GM23338 (cell line): ENCODE measurements around the gene PDE4D. TPM values are rescaled to one million over a fixed set of nuclear protein-coding genes. Genes with fewer than 3 reads are reported as not detected.

ENCODE experiments used
- CREB1 ChIP-seq: fragments of 250-450 bp; sonication (Bioruptor Pico); IDR thresholded peaks from 2 replicates; pipeline ENCODE4 v1.5.0; 2020; ENCODE audit warnings: low read depth, mild to moderate bottlenecking, moderate library complexity
- EZH2 ChIP-seq: fragments of 200-600 bp; sonication (generic); IDR thresholded peaks from one replicate; pipeline ENCODE4 v1.8.0; 2017; ENCODE audit warnings: antibody characterized with exemption, mild to moderate bottlenecking, low read depth; ENCODE audit not compliant: unreplicated experiment
- NANOG ChIP-seq: IDR thresholded peaks from 2 replicates; pipeline ENCODE4 v1.6.1; 2016; ENCODE audit warnings: antibody characterized with exemption, borderline replicate concordance
- STAT1 ChIP-seq: IDR thresholded peaks from one replicate; pipeline ENCODE4 v1.6.1; 2016; ENCODE audit warnings: antibody characterized with exemption; ENCODE audit not compliant: unreplicated experiment
- ZNF331 ChIP-seq: fragments of 250-450 bp; sonication (Bioruptor Pico); IDR thresholded peaks from 2 replicates; pipeline ENCODE4 v1.5.0; 2020; ENCODE audit warnings: low read depth, mild to moderate bottlenecking, moderate library complexity
- polyA plus RNA-seq: library from polyadenylated mRNA; unstranded; fragments of >200 nt; fragmentation: Nextera tagmentation; extraction: Ambion mirVana; gene quantifications from 2 replicates; pipeline ENCODE4 v1.2.1, GENCODE V29; 2016
- total RNA-seq: library from RNA; depleted of rRNA; stranded (reverse); fragments of >200 nt; shearing (Covaris generic); gene quantifications from 2 replicates; pipeline ENCODE4 v1.2.3, GENCODE V29; 2014
- TF ChIP-seq, protein P1 (sequence below): fragments of 250-450 bp; sonication (Bioruptor Pico); IDR thresholded peaks from 2 replicates; pipeline ENCODE4 v1.5.0; 2020; ENCODE audit warnings: mild to moderate bottlenecking, moderate library complexity
- TF ChIP-seq, protein P2 (sequence below): IDR thresholded peaks from 2 replicates; pipeline ENCODE4 v1.6.1; 2016; ENCODE audit warnings: antibody characterized with exemption
- TF ChIP-seq, protein P3 (sequence below): IDR thresholded peaks from one replicate; pipeline ENCODE4 v1.6.1; 2018; ENCODE audit warnings: antibody characterized with exemption; ENCODE audit not compliant: unreplicated experiment

The PDE4D gene
- total and polyA plus RNA-seq, 2 experiments from 2014 or later = 2.1 to 4.7 TPM

DNA sequence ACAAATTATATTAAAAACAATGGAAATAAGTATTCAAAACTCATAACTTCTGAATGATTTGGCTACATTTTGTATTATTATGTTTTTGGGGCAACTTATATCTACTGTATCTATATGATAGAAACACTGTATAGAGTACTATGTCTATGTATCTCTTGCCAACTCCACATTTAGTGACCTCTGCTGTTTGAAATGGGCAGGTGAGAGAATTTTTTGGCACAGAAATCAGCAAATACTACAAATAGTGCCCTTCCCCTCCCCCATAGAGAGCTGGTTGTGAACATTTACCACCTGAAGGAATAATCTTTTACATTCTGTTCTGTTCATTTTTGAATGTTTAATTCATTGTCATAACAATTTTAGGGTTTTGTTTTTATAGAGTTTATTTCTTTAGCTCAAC, 545.3 kb downstream of the PDE4D start (continued):
- TF ChIP-seq, protein P1, sequence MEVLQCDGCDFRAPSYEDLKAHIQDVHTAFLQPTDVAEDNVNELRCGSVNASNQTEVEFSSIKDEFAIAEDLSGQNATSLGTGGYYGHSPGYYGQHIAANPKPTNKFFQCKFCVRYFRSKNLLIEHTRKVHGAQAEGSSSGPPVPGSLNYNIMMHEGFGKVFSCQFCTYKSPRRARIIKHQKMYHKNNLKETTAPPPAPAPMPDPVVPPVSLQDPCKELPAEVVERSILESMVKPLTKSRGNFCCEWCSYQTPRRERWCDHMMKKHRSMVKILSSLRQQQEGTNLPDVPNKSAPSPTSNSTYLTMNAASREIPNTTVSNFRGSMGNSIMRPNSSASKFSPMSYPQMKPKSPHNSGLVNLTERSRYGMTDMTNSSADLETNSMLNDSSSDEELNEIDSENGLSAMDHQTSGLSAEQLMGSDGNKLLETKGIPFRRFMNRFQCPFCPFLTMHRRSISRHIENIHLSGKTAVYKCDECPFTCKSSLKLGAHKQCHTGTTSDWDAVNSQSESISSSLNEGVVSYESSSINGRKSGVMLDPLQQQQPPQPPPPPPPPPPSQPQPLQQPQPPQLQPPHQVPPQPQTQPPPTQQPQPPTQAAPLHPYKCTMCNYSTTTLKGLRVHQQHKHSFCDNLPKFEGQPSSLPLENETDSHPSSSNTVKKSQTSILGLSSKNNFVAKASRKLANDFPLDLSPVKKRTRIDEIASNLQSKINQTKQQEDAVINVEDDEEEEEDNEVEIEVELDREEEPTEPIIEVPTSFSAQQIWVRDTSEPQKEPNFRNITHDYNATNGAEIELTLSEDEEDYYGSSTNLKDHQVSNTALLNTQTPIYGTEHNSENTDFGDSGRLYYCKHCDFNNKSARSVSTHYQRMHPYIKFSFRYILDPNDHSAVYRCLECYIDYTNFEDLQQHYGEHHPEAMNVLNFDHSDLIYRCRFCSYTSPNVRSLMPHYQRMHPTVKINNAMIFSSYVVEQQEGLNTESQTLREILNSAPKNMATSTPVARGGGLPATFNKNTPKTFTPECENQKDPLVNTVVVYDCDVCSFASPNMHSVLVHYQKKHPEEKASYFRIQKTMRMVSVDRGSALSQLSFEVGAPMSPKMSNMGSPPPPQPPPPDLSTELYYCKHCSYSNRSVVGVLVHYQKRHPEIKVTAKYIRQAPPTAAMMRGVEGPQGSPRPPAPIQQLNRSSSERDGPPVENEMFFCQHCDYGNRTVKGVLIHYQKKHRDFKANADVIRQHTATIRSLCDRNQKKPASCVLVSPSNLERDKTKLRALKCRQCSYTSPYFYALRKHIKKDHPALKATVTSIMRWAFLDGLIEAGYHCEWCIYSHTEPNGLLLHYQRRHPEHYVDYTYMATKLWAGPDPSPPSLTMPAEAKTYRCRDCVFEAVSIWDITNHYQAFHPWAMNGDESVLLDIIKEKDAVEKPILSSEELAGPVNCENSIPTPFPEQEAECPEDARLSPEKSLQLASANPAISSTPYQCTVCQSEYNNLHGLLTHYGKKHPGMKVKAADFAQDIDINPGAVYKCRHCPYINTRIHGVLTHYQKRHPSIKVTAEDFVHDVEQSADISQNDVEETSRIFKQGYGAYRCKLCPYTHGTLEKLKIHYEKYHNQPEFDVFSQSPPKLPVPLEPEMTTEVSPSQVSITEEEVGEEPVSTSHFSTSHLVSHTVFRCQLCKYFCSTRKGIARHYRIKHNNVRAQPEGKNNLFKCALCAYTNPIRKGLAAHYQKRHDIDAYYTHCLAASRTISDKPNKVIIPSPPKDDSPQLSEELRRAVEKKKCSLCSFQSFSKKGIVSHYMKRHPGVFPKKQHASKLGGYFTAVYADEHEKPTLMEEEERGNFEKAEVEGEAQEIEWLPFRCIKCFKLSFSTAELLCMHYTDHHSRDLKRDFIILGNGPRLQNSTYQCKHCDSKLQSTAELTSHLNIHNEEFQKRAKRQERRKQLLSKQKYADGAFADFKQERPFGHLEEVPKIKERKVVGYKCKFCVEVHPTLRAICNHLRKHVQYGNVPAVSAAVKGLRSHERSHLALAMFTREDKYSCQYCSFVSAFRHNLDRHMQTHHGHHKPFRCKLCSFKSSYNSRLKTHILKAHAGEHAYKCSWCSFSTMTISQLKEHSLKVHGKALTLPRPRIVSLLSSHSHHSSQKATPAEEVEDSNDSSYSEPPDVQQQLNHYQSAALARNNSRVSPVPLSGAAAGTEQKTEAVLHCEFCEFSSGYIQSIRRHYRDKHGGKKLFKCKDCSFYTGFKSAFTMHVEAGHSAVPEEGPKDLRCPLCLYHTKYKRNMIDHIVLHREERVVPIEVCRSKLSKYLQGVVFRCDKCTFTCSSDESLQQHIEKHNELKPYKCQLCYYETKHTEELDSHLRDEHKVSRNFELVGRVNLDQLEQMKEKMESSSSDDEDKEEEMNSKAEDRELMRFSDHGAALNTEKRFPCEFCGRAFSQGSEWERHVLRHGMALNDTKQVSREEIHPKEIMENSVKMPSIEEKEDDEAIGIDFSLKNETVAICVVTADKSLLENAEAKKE (CRISPR knock-in tag) = no peak
- TF ChIP-seq EZH2 = no peak
- no peak for TF ChIP-seq STAT1
- no peak for TF ChIP-seq CREB1
- TF ChIP-seq ZNF331 (CRISPR knock-in tag) = no peak
- TF ChIP-seq, protein P2, sequence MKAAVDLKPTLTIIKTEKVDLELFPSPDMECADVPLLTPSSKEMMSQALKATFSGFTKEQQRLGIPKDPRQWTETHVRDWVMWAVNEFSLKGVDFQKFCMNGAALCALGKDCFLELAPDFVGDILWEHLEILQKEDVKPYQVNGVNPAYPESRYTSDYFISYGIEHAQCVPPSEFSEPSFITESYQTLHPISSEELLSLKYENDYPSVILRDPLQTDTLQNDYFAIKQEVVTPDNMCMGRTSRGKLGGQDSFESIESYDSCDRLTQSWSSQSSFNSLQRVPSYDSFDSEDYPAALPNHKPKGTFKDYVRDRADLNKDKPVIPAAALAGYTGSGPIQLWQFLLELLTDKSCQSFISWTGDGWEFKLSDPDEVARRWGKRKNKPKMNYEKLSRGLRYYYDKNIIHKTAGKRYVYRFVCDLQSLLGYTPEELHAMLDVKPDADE = no peak
- TF ChIP-seq, protein P3, sequence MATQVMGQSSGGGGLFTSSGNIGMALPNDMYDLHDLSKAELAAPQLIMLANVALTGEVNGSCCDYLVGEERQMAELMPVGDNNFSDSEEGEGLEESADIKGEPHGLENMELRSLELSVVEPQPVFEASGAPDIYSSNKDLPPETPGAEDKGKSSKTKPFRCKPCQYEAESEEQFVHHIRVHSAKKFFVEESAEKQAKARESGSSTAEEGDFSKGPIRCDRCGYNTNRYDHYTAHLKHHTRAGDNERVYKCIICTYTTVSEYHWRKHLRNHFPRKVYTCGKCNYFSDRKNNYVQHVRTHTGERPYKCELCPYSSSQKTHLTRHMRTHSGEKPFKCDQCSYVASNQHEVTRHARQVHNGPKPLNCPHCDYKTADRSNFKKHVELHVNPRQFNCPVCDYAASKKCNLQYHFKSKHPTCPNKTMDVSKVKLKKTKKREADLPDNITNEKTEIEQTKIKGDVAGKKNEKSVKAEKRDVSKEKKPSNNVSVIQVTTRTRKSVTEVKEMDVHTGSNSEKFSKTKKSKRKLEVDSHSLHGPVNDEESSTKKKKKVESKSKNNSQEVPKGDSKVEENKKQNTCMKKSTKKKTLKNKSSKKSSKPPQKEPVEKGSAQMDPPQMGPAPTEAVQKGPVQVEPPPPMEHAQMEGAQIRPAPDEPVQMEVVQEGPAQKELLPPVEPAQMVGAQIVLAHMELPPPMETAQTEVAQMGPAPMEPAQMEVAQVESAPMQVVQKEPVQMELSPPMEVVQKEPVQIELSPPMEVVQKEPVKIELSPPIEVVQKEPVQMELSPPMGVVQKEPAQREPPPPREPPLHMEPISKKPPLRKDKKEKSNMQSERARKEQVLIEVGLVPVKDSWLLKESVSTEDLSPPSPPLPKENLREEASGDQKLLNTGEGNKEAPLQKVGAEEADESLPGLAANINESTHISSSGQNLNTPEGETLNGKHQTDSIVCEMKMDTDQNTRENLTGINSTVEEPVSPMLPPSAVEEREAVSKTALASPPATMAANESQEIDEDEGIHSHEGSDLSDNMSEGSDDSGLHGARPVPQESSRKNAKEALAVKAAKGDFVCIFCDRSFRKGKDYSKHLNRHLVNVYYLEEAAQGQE = no peak
- TF ChIP-seq NANOG = no peak
